ENCODE measurements around the gene WDR45B.

- TF ChIP-seq GATA3 (IDR thresholded peaks at IDR 0.05; ENCODE audit: low read depth, low read length), result no peak
- no peak for TF ChIP-seq GATA2 (IDR thresholded peaks at IDR 0.05; ENCODE audit: low read depth, low read length)
Observed at GRCh38 chr17:82681547-82681946, 33.3 kb upstream of the WDR45B start.
